ENCODE results near the gene OSER1.

DNA sequence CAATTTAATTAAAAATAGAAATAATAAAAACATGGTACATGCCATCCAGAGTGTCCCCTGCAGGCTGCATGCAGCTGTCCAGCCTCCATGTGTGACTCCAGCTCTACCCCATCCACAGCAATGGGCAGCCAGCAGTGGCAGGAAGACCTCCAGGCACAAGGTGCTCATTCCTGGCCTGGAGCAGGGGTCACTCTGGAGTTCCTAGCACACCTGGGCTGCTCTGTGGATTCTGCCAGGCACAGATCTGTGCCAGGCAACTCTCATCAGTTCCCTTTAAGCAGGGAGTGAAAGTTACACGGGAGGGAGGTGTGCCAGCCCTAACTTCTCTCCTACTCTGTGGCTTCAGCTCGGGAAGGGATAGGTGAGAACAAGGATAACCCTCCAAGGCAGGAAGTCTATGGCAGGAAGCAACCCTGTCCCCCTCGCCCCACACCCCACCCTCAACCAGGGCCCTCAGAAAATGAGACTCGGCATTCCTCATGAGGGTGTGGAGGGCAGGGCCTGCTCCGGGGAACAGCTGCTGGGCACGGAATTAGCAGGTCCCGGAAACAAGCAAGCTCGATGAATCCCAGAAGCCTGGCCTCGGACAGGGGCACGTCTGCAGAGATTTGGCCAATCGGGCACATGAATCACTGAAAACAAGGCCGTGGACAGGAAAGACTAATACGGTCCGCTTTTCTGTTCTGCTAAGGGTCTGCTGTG, 33.6 kb downstream of the OSER1 start:
- TF ChIP-seq, protein P1, sequence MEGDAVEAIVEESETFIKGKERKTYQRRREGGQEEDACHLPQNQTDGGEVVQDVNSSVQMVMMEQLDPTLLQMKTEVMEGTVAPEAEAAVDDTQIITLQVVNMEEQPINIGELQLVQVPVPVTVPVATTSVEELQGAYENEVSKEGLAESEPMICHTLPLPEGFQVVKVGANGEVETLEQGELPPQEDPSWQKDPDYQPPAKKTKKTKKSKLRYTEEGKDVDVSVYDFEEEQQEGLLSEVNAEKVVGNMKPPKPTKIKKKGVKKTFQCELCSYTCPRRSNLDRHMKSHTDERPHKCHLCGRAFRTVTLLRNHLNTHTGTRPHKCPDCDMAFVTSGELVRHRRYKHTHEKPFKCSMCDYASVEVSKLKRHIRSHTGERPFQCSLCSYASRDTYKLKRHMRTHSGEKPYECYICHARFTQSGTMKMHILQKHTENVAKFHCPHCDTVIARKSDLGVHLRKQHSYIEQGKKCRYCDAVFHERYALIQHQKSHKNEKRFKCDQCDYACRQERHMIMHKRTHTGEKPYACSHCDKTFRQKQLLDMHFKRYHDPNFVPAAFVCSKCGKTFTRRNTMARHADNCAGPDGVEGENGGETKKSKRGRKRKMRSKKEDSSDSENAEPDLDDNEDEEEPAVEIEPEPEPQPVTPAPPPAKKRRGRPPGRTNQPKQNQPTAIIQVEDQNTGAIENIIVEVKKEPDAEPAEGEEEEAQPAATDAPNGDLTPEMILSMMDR (IDR thresholded peaks at IDR 0.05): no peak
- TF ChIP-seq RAD21 (IDR thresholded peaks at IDR 0.05; ENCODE audit: low read length): no peak
- TF ChIP-seq, protein P2, sequence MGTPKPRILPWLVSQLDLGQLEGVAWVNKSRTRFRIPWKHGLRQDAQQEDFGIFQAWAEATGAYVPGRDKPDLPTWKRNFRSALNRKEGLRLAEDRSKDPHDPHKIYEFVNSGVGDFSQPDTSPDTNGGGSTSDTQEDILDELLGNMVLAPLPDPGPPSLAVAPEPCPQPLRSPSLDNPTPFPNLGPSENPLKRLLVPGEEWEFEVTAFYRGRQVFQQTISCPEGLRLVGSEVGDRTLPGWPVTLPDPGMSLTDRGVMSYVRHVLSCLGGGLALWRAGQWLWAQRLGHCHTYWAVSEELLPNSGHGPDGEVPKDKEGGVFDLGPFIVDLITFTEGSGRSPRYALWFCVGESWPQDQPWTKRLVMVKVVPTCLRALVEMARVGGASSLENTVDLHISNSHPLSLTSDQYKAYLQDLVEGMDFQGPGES (IDR thresholded peaks at IDR 0.05; ENCODE audit: low read depth, low read length): no peak
- TF ChIP-seq, protein P3, sequence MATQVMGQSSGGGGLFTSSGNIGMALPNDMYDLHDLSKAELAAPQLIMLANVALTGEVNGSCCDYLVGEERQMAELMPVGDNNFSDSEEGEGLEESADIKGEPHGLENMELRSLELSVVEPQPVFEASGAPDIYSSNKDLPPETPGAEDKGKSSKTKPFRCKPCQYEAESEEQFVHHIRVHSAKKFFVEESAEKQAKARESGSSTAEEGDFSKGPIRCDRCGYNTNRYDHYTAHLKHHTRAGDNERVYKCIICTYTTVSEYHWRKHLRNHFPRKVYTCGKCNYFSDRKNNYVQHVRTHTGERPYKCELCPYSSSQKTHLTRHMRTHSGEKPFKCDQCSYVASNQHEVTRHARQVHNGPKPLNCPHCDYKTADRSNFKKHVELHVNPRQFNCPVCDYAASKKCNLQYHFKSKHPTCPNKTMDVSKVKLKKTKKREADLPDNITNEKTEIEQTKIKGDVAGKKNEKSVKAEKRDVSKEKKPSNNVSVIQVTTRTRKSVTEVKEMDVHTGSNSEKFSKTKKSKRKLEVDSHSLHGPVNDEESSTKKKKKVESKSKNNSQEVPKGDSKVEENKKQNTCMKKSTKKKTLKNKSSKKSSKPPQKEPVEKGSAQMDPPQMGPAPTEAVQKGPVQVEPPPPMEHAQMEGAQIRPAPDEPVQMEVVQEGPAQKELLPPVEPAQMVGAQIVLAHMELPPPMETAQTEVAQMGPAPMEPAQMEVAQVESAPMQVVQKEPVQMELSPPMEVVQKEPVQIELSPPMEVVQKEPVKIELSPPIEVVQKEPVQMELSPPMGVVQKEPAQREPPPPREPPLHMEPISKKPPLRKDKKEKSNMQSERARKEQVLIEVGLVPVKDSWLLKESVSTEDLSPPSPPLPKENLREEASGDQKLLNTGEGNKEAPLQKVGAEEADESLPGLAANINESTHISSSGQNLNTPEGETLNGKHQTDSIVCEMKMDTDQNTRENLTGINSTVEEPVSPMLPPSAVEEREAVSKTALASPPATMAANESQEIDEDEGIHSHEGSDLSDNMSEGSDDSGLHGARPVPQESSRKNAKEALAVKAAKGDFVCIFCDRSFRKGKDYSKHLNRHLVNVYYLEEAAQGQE (IDR thresholded peaks at IDR 0.05; ENCODE audit: low read depth, low read length): no peak

All from SK-N-SH (cell line).